SK-N-SH treated with all-trans-retinoic acid at 6 μM for 48 hours (cell line): Measurements from ENCODE around the gene MYBPC1.

Experiments used
- ATAC-seq: fragments of 200-7000 bp; cut with Tn5 transposase; 3 replicates; pipeline ENCODE4 v1.9.1; 2020; ENCODE audit warnings: mild to moderate bottlenecking, moderate library complexity
- ARNTL ChIP-seq: fragments of 450-650 bp; formaldehyde crosslinking; IDR thresholded peaks from 2 replicates; pipeline ENCODE4 v1.5.0; 2020; ENCODE audit warnings: low read depth, mild to moderate bottlenecking, moderate library complexity, borderline replicate concordance
- BACH2 ChIP-seq: fragments of 250-450 bp; sonication (Bioruptor Pico); IDR thresholded peaks from 2 replicates; pipeline ENCODE4 v1.9.0; 2021; ENCODE audit warnings: mild to moderate bottlenecking, borderline replicate concordance
- CREB5 ChIP-seq: fragments of 250-450 bp; sonication (Bioruptor Pico); IDR thresholded peaks from 2 replicates; pipeline ENCODE4 v1.5.1; 2020; ENCODE audit warnings: low read depth, mild to moderate bottlenecking, moderate library complexity
- CSDC2 ChIP-seq: fragments of 250-450 bp; sonication (Bioruptor Pico); IDR thresholded peaks from 2 replicates; pipeline ENCODE4 v1.5.0; 2020; ENCODE audit warnings: mild to moderate bottlenecking, moderate library complexity
- CSRNP3 ChIP-seq: fragments of 250-450 bp; sonication (Bioruptor Pico); IDR thresholded peaks from 2 replicates; pipeline ENCODE4 v1.5.1; 2021; ENCODE audit warnings: mild to moderate bottlenecking, moderate library complexity
- ESRRG ChIP-seq: fragments of 250-450 bp; sonication (Bioruptor Pico); IDR thresholded peaks from 2 replicates; pipeline ENCODE4 v1.6.1; 2021; ENCODE audit warnings: mild to moderate bottlenecking
- GLIS3 ChIP-seq: fragments of 250-450 bp; sonication (Bioruptor Pico); IDR thresholded peaks from 2 replicates; pipeline ENCODE4 v1.5.0; 2020; ENCODE audit warnings: mild to moderate bottlenecking, moderate library complexity
- ISL1 ChIP-seq: fragments of 250-450 bp; sonication (Bioruptor Pico); IDR thresholded peaks from 2 replicates; pipeline ENCODE4 v2.1.2; 2022; ENCODE audit warnings: mild to moderate bottlenecking, moderate library complexity
- OSR1 ChIP-seq: fragments of 250-450 bp; sonication (Bioruptor Pico); IDR thresholded peaks from 2 replicates; pipeline ENCODE4 v1.8.0; 2022; ENCODE audit warnings: moderate library complexity, mild to moderate bottlenecking, inconsistent platforms
- POU6F1 ChIP-seq: fragments of 250-450 bp; sonication (Bioruptor Pico); IDR thresholded peaks from 2 replicates; pipeline ENCODE4 v1.8.0; 2021; ENCODE audit warnings: low read depth, mild to moderate bottlenecking, moderate library complexity, borderline replicate concordance
- PPARA ChIP-seq: fragments of 250-450 bp; sonication (Bioruptor Pico); IDR thresholded peaks from 2 replicates; pipeline ENCODE4 v1.5.0; 2020; ENCODE audit warnings: mild to moderate bottlenecking, borderline replicate concordance
- SNAI2 ChIP-seq: fragments of 250-450 bp; sonication (Bioruptor Pico); IDR thresholded peaks from 2 replicates; pipeline ENCODE4 v1.5.0; 2020; ENCODE audit warnings: mild to moderate bottlenecking, moderate library complexity
- TCF4 ChIP-seq: fragments of 250-450 bp; sonication (Bioruptor Pico); IDR thresholded peaks from 2 replicates; pipeline ENCODE4 v1.8.0; 2021; ENCODE audit warnings: mild to moderate bottlenecking, moderate library complexity, borderline replicate concordance
- TOX ChIP-seq: fragments of 250-450 bp; sonication (Bioruptor Pico); IDR thresholded peaks from 2 replicates; pipeline ENCODE4 v1.8.0; 2021; ENCODE audit warnings: mild to moderate bottlenecking, moderate library complexity, borderline replicate concordance
- TSHZ2 ChIP-seq: fragments of 250-450 bp; sonication (Bioruptor Pico); IDR thresholded peaks from 2 replicates; pipeline ENCODE4 v1.5.0; 2020; ENCODE audit warnings: mild to moderate bottlenecking, moderate library complexity
- ZC3H10 ChIP-seq: fragments of 250-450 bp; sonication (Bioruptor Pico); IDR thresholded peaks from 2 replicates; pipeline ENCODE4 v1.5.1; 2021; ENCODE audit warnings: mild to moderate bottlenecking, moderate library complexity
- ZFP3 ChIP-seq: fragments of 250-450 bp; sonication (Bioruptor Pico); IDR thresholded peaks from 2 replicates; pipeline ENCODE4 v1.5.0; 2020; ENCODE audit warnings: mild to moderate bottlenecking, moderate library complexity
- ZFP30 ChIP-seq: fragments of 450-650 bp; formaldehyde crosslinking; IDR thresholded peaks from 2 replicates; pipeline ENCODE4 v1.5.0; 2022; ENCODE audit warnings: mild to moderate bottlenecking, moderate library complexity
- ZNF565 ChIP-seq: fragments of 450-650 bp; formaldehyde crosslinking; conservative IDR thresholded peaks from 2 replicates; pipeline ENCODE4 v1.5.0; 2020; ENCODE audit warnings: low read depth, mild to moderate bottlenecking, moderate library complexity
- ZNF8 ChIP-seq: fragments of 450-650 bp; formaldehyde crosslinking; IDR thresholded peaks from 2 replicates; pipeline ENCODE4 v1.5.0; 2020; ENCODE audit warnings: mild to moderate bottlenecking, moderate library complexity

MYBPC1 gene

DNA sequence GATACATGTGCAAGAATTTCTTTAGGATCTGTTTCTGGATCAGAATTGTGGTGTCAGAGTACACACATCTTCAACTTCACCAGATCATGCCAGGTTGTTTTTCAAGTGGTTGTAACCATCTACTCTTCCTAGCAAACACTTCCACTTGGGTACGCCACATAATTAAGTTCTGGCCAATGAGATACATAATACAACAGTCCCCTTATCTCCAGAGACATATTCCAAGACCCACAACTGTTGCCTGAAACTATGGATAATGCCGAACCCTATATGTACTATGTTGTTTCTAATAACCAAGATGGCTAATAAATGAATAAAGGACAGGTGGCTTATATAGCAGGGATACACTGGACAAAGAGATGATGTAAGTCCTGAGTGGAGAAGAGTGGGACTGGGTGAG, 100.2 kb downstream of the MYBPC1 start:
- no peak for TF ChIP-seq SNAI2 (CRISPR knock-in tag)
- no peak for TF ChIP-seq TSHZ2 (CRISPR knock-in tag)
- no peak for TF ChIP-seq ISL1
- TF ChIP-seq ESRRG (CRISPR knock-in tag) = no peak
- no peak for TF ChIP-seq CREB5 (CRISPR knock-in tag)
- no peak for TF ChIP-seq ZNF565
- no peak for TF ChIP-seq ZC3H10
- TF ChIP-seq BACH2 = no peak
- TF ChIP-seq ZFP30 = no peak
- no peak for TF ChIP-seq POU6F1 (CRISPR knock-in tag)
- no peak for TF ChIP-seq OSR1 (CRISPR knock-in tag)
- TF ChIP-seq TOX (CRISPR knock-in tag) = no peak
- no peak for TF ChIP-seq CSRNP3 (CRISPR knock-in tag)
- TF ChIP-seq ZNF8 = no peak
- TF ChIP-seq ARNTL = no peak
- no peak for TF ChIP-seq CSDC2 (CRISPR knock-in tag)
- TF ChIP-seq GLIS3 (CRISPR knock-in tag) = no peak
- TF ChIP-seq, all 23 proteins: peak for 0
- no peak for ATAC-seq

DNA sequence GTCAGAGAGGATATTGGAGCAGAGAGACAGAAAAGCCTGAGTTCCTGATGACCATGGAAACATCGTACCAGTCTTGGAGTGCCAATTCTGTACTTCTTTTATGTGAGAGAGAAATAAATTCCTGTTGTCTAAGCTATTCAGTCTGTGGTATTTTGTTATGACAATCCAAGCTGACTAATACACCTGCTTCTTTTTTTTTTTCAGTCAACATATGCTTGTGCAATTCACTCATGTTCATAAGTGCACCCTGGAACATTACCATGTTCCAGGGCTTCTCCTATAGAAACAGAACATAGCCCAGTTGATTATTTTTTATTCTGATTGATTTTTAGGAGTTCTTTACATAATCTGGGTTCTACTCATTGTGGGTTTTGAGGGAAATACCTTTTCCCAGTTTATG, 100.9 kb downstream of the MYBPC1 start:
- ATAC-seq = no peak
- TF ChIP-seq PPARA = no peak
- TF ChIP-seq ZFP3 = no peak
- no peak for TF ChIP-seq TSHZ2 (CRISPR knock-in tag)
- TF ChIP-seq TOX (CRISPR knock-in tag) = no peak
- TF ChIP-seq OSR1 (CRISPR knock-in tag) = no peak
- TF ChIP-seq CSDC2 (CRISPR knock-in tag) = no peak
- TF ChIP-seq TCF4 (CRISPR knock-in tag) = no peak

DNA sequence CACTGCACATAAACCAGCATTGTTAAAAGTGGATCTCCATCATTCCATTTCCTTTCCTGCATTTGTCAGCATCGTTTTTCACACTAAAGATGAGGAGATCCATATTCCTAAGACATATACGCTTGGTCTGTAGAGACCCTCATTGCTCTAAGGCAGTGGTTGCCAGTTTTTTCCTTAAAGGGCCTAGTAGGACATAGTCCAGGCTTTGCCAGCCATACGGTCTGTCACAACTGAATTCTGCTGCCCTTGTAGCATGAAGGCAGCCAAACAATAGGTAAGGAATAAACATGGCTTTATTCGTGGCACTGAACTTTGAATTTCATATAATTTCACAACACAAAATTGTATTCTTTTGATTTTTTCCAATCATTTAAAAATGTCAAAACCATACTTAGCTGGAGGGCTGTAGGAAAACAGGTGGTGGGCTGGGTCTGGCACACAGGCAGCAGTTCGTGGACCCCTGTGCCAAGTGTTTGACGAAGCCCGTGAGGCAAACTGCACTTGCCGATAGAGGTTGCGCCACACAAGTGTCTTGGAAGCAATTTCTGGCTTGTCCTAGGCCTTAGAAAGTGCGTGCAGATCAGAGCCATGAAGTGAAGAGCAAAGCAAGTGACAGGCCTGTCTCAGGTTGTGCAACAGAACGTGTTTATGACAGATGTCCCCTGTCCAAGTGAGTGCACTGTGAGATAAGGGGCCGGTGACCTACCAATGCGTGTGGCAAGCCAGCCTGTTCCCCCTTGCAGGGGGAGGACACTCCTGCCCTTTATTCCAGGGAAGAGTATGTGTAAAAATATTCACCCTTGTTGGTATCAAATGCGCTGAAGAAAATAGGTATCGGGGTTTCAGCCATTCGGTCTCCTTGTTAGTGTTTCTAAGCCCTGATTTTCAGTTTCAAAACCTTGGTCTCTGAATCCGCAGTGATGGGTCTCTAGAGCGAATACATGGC, 101.8 kb downstream of the MYBPC1 start:
- no peak for TF ChIP-seq BACH2
- TF ChIP-seq, all 23 proteins: peak for 0
- ATAC-seq = no peak
